ENCODE data around the gene AQP12A.

The AQP12A gene

DNA sequence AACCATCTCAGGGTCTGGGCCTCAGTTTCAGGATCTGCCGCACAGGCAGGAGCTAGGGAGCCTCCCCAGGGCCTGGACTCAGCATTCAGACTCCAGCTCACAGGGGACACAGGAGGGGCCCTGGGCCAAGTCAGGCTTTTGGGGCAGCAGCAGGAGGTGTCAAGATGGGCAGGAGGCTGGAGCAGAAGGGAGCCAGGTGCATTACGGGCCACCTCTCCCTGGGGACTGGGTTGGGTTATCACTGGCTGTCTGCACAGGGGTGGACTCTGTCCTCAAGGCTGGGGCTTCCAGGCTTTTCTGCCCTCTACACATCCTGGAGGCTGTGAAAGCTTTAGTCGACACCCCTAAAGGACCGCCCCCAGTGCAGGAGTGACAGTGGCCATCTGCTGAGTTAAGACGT, 20.0 kb downstream of the AQP12A start:
- DNase-seq: no peak

DNA sequence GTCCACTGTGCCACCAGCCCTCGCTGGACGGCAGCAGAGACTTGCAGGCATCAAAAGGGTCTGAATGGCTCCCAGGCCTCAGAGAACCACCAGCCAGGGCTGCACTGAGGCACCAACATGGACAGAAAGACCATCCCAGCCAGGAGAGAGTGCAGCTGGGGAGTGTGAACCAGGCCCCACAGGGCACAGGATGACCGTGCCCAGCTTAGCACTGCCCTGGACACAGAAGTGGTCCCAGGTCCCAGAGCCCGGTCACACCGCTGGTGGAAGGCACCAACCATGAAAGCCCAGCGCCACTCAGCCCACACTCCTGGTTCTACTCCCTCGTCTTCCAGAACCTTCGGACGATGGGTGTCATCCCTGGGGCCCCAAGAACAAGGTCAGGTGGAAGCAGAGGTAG, 20.5 kb downstream of the AQP12A start:
- no peak for DNase-seq

DNA sequence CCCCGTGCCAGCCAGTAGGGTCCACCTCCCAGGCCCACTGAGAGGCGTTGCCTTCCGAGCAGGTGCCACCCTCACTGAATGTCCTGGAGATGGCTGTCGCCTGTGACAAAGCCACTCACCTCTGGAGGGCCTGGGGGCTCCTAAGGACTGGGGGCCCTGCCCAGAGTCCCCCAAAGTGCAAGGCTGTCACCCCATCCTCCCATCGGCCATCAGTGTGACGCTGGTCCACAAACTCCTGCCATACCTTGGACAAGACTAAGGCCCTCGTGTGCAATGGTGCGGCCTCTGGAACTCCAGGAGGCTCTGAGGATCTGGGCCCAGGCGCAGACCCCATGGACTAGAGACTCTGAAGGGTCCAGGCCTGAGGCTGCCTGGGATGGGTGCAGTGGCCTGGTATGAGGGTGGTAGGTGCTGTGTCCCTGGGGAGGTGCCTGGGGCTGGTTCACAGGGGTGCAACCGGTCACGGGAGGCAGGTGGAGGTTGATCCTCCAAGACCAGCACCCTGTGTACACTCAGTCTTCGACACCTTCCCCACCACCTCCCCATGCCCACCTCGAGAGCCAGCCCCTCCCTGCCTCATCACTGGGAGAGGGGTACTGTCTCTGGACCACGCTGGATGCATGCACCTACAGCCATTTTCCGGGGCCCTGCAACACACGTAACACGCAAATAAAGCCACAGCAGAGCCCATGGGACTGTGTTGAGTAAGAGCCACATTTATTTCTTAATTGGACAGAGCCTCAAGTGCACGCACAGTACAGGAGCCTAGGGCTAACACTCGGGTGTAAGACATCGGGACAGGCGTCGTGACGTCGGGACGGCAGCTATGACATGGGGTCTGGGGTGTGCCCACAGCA, 21.6 kb downstream of the AQP12A start:
- DNase-seq: no peak

DNA sequence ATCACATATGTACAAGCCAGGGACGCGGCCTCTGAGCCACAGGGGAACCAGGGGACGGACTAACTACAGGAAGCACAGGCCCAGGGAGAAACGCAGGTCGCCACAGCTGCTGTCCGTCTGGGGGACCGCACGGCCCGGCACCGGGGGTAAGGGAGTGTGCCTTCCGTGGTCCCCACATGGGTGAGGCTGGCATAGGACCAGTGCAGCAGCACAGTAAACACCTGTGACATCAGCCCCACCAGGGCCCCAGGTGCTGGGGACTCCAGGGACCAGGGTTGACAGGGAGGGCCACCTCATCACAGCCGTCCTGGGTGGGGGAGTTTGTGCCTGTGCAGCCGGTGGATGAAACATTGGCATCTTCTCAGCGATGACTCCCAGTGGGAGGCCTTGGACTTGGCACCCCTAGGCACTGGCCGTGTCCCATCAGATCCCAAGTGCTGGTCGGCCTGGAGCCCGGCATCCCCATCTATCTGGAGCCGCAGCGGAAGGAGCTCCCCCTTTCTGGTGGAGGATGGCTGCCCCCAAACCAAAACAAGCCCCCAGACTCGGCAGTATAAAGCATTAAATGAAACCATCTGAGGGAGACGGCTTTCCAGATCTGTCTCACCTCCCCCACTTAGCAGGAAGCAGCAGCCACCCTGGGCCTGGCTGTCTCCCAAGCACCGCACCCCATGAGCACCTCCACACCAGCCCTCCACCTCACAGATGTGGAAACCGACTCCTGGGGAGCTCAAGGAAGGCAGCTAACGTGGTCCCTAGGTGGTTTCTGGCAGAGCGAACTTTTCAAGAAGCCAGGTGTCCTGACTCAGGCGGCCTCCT, 22.5 kb downstream of the AQP12A start:
- no peak for DNase-seq

DNA sequence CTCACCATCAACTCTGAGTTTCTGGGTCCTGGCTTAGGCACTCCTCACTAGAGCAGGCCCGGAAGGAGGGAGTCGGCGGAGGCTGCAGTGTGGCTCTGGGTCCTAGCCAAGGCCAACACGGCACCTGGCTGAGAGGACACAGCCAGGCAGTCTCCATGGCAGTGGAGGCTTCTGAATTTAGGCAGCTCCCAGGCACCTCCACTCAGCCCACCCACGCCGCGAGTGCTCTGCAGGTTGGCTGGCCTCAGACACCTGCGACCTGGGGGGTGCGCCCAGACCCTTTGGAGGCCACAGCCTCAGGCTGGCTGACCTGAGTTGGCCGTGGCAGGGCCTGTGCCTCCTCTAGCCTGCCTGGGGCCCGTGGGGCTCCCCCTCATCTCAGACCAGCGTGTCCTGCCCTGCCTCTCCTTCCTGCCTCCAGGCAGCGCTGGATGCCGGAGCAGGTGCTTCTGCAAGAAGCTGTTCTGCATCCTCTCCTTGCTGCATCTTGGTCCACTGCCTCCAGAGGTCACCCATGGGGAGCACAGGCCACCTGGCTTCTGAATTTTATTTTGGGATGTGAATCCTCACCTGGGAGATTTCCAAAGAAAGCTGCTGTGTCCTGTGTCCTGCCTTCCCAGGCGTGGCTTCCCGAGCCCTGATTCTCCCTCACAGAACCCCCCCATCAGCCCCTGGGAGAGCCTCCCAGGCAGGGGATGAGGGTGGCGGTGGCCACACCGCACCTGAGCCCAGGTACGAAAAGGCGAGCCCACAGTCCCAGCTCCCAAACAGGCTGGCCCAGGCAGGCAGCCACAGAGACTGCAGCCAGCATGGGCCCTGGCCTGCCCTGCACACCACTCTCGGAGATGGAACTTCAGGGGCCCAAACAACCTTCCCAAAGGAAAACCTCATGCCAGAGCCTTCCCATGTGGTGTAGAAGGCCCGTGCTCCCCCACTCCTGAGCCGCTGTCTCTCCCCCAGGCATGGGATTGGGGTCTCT, 23.4 kb downstream of the AQP12A start:
- DNase-seq: no peak

DNA sequence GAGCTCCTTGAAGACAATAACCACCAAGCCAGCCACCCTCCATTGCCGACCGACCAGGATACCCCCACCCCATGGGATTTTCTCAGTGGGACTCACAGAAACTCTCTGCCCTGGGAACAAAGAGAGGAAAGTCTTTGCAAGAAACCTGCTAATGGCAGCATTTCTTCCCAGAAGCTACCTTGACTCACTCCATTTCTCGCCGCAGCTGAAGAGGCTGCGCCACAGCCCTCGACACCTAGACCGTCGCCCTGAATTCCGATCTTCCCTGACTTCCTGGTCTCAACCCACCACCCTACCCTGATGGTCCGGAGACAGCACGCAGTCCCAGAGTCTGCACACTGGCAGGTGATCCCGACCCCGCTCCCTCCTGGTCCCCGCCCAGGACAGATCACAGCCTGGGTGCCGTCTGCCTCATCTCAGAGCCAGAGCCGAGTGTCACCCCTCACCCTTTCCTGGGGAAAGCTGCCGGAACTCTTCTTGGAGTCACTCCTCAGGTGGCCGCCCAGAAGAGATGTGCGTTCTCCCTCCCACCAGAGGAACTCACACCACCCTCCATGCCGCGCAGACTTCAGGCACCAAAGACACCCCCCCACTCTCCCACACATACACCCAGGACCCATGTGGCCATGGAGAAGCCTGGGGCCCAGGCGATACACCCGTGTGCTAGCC, 24.6 kb downstream of the AQP12A start:
- no peak for DNase-seq

DNA sequence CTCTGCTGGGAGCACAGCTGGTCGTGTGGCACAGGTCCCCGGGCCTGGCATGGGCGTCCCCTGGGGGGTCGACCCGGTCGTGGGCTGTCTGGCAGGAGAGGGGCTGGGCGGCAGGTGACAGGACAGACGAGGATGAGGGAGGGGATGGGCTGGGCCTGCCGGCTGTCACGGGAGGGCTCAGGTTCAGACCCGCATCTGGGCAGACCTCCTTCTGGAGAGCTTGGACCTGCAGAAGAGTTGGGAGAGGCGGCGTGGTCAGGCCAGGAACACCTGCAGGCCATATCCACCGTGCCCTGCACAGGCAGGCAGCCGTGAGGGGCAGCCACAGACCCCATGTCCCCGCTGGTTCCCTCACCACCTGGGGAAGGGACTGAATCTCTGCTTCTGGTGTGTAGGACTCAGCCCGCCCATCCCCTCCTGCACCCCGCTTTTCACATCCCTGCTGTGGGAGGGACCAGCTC, 25.5 kb downstream of the AQP12A start:
- DNase-seq: no peak

DNA sequence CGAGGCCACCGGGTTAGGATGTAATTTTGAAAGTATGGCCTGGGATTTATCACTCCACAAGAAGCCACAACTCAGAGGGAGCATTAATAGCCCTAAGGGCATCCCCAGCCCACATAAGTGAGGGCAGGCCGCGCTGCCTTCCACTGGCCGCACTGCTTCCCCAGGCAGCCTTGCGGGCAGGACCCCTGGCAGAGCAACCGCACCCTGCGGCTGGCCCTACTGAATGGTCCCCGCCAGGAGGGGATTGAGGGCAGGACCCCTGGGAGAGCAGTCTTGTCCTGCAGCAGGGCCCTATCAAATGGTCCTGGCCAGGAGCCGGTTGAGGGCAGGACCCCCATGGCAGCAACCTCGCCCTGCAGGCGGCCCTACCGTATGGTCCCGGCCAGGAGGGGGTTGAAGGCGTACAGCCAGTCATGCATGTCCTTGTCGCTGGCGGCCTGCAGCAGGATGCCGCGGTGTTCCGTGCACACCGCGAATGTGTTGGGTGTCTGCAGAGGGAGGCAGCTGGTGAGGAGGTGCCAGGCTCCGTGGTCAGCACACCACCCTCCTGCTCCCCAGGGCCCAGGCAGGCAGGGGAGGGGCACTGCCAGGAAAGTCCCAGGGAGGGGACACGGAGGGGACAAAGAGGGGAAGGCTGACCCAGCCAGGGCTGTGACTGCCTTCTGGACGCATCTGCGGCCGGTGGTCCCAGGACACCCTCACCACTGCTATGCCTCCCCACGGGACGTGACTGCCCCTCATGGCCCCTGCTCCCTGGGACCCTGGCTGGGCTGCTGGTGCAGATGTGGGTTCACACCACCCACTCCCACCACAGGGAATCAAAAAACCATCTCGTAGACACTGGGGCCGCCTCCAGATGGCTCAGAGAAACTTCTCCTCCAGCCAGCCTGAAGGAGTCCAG, 26.3 kb downstream of the AQP12A start:
- DNase-seq: no peak

DNA sequence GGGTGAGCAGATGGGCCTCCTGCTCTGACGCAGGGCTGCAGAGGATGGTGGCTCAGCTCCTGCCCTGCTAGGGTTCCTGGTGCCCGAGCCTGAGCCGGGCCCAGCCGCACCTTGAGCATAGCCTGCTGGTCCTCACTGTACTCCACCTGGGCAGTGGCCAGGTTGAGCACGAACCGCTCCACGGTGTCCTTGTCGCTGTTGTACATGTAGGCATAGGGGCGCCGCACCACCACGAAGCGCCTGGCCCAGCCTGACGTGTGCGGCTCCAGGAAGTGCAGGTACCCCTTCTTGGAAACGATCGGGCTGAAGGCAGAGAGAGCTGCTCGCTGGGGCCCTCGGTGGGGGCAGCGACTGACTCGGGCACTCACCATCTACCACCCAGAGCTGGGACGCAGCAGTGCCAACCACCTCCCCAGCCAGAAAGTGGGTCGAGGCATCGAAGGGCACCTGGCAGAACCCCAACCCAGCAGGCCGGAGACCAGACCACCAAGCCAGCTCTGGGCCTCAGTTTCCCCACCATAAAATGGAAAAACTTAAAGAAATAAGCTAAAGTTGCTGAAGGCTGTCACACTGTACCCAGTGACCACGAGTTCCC, 27.3 kb downstream of the AQP12A start:
- DNase-seq: no peak

DNA sequence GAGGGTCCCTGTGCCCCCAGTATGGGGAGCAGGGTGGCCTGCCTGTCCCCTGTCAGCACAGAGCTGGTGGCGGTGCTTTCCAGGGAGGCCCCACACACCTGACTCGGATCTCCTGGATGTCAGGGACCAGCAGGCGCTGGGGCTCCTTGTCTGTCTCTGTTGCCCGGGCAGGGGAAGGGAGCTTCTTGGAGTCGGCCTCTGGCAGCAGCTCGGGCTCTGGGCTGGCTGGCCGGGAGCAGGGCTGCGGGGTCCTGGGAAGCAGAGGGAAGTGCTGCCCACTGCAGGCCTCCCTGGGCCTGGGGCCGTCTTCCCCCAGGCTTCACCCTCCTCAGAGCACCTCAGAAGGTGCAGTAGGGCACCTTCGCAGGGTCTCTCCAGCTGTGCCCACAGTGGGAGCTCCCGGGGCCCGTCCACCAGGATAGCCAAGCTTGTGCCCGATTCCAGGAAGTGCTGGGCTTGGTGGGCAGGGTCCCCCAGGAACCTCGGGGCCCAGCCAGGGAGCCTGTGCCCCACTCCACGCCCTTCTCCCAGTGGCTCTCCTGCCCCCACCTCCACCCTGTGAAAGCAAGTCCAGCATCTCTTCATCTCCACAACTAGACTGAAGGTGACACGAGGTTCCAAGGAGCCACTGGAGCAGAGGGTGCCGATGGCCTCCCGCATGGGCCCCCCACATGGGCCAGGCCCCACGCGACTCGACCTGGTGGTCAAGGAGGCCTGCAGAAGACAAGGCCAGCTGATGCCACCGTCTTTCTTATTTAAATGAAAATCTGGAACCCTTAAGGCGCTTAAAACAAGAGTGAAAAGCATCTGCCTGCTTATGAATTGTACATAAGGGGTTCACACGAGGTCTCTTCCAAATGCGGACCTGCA, 28.2 kb downstream of the AQP12A start:
- no peak for DNase-seq

DNA sequence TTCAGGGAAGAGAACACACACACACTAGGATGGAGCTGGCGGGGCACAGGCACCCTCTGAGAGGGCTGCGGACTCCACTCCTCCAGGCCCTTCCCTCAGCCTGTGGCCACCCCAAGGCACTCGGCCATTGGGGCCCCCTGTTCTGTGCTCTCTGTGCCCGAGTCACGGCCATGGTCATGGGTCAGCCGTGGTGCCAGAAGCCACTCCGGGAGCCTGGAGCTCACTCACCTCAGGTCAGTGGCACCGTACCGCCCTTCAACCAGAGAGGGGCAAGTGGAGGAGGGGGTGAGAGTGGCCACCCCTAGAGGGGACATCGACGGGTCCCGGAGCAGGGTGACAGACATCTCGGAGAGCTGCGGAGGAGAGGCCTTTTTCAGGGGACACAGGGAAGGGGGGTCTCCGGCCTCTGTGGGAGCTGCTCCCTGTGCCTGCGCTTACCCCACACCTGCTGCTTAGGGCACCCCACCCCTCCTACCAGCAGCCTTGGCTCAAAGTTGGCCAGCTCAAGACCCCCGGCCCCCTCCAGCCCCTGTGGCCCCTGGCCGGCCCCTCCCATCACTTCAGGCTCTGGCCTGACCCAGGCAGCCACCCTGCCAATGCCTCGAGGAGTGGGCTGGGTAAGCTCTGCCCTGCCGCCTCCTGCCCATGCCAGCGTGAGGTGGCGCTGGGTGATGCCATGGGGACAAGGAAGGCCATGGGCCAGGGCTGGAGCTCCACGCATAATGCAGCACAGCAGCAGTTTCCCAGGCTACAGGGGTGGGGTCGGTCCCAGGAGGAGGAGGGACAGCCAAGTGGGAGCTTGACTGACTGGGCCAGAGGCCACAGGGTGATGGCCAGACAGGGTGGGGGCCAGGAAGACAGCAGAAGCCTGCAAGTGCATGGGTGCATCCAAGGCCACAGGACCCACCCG, 29.3 kb downstream of the AQP12A start:
- DNase-seq: no peak

DNA sequence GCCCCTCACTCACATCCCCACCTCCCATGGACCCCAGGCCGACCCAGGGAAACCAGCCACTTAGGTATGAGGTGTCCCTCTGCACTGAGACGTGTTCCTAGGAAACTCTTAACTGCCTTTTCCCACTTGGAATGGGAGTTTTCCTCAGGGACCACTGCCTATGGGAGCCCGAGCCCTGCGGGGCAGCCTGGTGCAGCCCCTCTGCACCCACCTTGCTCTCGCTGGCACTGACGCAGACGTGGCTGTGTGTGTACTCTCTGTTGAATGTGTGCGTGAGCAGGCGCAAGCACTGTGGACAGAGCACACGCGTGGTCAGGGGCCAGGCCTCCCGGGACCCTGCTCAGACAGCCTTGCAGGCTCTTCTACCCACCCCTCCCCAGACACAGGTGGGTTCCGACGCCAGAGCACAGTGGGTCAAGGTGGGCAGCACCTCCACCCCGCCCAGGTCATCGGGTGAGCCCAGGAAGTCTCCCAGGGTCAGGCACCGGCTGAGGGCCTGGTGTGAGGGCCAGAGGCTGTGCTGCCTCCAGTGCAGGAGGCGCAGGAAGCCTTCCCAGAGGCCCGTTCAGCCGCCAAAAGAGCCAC, 30.0 kb downstream of the AQP12A start:
- no peak for DNase-seq

DNA sequence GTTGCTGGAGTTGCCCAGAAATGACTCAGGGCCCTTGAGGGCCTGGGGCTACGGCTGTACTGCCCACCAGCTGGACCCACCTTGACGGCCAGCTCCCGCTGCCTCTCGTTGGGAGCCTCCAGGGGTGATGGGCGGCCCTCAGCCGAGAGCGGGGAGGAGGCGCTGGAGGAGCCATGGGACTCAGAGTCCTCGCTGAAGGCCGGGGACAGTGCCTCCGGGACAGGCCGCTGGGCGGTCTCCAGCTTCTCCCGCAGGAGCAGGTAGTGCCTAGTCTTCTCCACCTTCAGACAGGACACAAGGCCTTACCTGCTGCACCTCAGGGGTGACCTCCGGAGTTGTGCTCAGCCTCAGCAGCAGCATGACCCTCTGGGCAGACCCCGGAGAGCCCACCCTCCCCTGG, 30.7 kb downstream of the AQP12A start:
- no peak for DNase-seq

DNA sequence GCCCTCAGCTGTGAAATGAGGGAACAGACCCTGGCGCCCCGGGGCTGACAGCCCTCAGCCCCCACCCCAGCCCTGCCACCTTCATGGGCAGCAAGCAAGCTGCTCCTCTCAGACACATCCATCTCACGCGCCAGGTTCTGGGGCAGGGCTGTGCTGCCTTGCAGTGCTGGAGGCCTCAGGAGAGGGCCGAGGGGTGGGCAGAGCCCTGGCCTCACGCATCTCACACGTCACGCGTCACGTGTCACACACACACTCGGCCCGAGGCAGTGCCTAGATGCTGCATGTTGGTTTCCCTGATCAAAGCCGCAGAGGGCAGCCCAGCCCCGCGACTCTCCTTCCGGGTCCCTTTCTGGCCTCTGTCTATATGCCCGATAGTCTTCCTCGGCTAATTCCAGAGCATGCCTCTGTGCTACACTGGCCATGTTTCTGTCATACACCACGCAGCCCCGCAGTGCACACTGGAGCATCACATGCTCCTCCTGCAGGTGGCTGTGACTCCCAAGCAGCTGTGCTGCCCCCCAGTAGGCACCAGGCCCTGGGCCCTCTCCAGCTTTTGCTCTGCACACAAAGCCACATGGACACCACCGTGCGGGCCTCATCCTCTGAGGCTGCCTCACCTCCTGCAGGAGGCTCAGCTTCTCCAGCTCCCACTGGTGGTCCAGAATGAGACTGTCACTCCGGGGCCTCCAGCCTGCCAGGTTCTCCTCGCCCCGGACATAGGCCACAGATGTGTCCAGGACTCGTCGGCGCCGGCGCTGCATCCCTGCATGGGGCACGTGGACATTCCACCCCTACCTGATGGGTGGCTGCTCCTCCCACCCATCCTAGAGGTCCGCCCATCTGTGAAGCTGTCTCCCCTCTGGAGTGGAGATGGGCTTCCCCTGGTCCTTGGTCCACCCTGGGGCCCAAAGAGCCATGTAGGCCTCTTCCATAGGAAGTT, 31.4 kb downstream of the AQP12A start:
- DNase-seq: no peak

DNA sequence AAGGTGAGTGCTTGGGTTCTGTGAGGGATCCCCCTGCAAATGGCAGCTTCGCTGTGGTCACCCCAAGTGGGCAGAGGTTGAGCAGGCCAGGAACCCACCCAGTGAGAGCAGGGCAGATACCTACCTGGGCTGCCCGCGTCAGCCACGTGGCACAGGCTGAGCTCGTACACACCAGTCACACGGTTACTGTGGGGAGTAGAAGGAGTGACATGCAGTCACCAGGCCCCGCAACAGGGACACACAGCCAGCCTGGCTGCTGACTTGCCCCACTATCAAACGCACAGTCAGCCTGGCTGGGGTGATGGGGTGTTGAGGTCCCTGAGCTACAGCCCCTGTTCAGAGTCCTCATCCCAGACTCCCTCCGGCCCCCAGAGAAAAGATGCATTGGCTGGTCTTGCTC, 32.2 kb downstream of the AQP12A start:
- DNase-seq: no peak

DNA sequence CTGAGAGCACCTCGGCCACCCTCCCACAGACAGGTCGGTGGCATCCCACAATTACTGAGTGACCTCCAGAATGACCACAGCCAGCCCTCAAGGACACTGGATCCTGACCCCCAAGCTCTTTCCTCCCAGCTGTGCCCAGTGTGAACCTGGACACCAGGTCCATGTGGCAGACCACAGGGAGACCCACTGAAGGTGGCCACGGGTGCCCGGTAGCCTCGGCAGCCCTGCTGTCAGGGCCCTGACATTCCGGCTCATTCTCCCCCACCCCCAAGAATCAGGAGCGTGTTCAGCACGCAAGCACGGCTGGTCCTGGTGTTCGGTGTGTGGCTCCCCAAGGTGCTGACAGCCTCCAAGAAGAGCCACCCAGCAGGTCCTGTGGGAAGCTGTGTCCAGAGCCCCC, 32.8 kb downstream of the AQP12A start:
- no peak for DNase-seq

DNA sequence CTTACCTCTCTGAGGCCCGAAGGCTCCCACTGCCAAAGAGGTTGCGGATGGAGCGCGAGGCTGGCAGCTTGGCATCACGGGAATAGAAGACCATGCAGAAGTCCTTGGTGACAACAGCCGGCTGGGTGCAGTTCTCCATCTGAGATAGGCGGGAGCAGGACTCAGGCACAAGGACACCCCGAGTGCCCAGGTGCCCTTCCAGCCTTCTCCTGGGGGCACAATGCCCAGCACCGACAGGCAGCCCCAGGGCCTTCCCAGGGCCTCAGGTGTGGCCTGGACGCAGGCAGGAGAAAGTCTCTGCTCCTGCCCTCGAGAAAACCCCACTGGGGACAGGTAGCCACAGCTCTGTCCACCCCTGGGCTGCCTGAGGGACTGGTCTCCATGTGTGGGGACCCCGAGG, 33.6 kb downstream of the AQP12A start:
- no peak for DNase-seq
